HEK293T (cell line): Measurements from ENCODE around the gene CDS2.

Source experiments
- CTCF ChIA-PET: fragments of 350-600 bp; formaldehyde crosslinking; extraction: SDS; loops from one replicate; lab custom pipeline; 2021; ENCODE audit warnings: antibody characterized with exemption, inconsistent platforms; lab: Yijun Ruan, JAX
- POLR2A ChIA-PET: fragments of 350-600 bp; formaldehyde crosslinking; extraction: SDS; loops from one replicate; lab custom pipeline; 2020; ENCODE audit warnings: antibody characterized with exemption, inconsistent platforms; lab: Yijun Ruan, JAX
- DNase-seq: peaks from one replicate; pipeline ENCODE4 v3.0.0; 2012; ENCODE audit warnings: mixed read lengths; ENCODE audit errors: extremely low spot score
- ARNT ChIP-seq: fragments of 450-650 bp; IDR thresholded peaks from 2 replicates; pipeline ENCODE4 v1.6.1; 2017; ENCODE audit warnings: mild to moderate bottlenecking
- BHLHE40 ChIP-seq: fragments of 450-650 bp; IDR thresholded peaks from 2 replicates; pipeline ENCODE4 v1.6.1; 2016; ENCODE audit warnings: mild to moderate bottlenecking, moderate library complexity, borderline replicate concordance
- CTBP1 ChIP-seq: fragments of 450-650 bp; IDR thresholded peaks from 2 replicates; pipeline ENCODE4 v1.6.1; 2016; ENCODE audit warnings: borderline replicate concordance
- ELF4 ChIP-seq: fragments of 450-650 bp; IDR thresholded peaks from 2 replicates; pipeline ENCODE4 v1.6.1; 2017; ENCODE audit warnings: antibody characterized with exemption
- FOXA1 ChIP-seq: fragments of 450-650 bp; IDR thresholded peaks from 2 replicates; pipeline ENCODE4 v1.6.1; 2016; ENCODE audit warnings: mild to moderate bottlenecking
- FOXK2 ChIP-seq: fragments of 450-650 bp; IDR thresholded peaks from 2 replicates; pipeline ENCODE4 v1.6.1; 2016; ENCODE audit warnings: mild to moderate bottlenecking
- FOXM1 ChIP-seq: fragments of 450-650 bp; IDR thresholded peaks from 2 replicates; pipeline ENCODE4 v1.6.1; 2017; ENCODE audit warnings: mild to moderate bottlenecking, borderline replicate concordance
- HDGF ChIP-seq: fragments of 450-650 bp; IDR thresholded peaks from 2 replicates; pipeline ENCODE4 v1.6.1; 2017; ENCODE audit warnings: antibody characterized with exemption, borderline replicate concordance
- L3MBTL2 ChIP-seq: fragments of 450-650 bp; conservative IDR thresholded peaks from 2 replicates; pipeline ENCODE4 v1.6.1; 2016; ENCODE audit warnings: mild to moderate bottlenecking
- LEF1 ChIP-seq: fragments of 450-650 bp; IDR thresholded peaks from 2 replicates; pipeline ENCODE4 v1.6.1; 2017; ENCODE audit warnings: mild to moderate bottlenecking, borderline replicate concordance
- NFRKB ChIP-seq: fragments of 450-650 bp; IDR thresholded peaks from 2 replicates; pipeline ENCODE4 v1.6.1; 2016; ENCODE audit warnings: mild to moderate bottlenecking, moderate library complexity
- PKNOX1 ChIP-seq: fragments of 450-650 bp; IDR thresholded peaks from 2 replicates; pipeline ENCODE4 v1.6.1; 2016
- SP1 ChIP-seq: fragments of 450-650 bp; IDR thresholded peaks from 2 replicates; pipeline ENCODE4 v1.6.1; 2017
- SUZ12 ChIP-seq: fragments of 450-650 bp; IDR thresholded peaks from 2 replicates; pipeline ENCODE4 v1.6.1; 2016; ENCODE audit warnings: mild to moderate bottlenecking
- TARDBP ChIP-seq: fragments of 450-650 bp; IDR thresholded peaks from 2 replicates; pipeline ENCODE4 v1.6.1; 2016
- ZNF384 ChIP-seq: fragments of 450-650 bp; IDR thresholded peaks from 2 replicates; pipeline ENCODE4 v1.6.1; 2016

Gene CDS2

GRCh38 chr20:5192570-5193431 lies 66.0 kb downstream of the CDS2 start:
- DNase-seq: no peak
- POLR2A ChIA-PET: interaction anchor here (1.0 to 2.1 kb wide), 3 partner anchors 66 to 76 kb away, joined by 3 to 20 read pairs (median 14); partner anchors contain the start of genes CDS2 and PCNA
- CTCF ChIA-PET: interaction anchor here (0.7 to 1.4 kb wide), 5 partner anchors 62 to 125 kb away, joined by 3 to 25 read pairs (median 4); partner anchors contain the start of genes CDS2 and PCNA
- TF ChIP-seq FOXK2: no peak
- TF ChIP-seq L3MBTL2: no peak
- TF ChIP-seq FOXM1: no peak
- no peak for TF ChIP-seq SUZ12
- TF ChIP-seq HDGF: no peak
- no peak for TF ChIP-seq ZNF384
- TF ChIP-seq PKNOX1: no peak
- TF ChIP-seq SP1: no peak
- no peak for TF ChIP-seq ELF4
- no peak for TF ChIP-seq NFRKB
- no peak for TF ChIP-seq ARNT

- TF ChIP-seq ZNF384 (no peak), NFRKB (no peak), ARNT (no peak), FOXK2 (no peak), HDGF (no peak), SUZ12 (no peak), PKNOX1 (no peak), L3MBTL2 (no peak), ELF4 (no peak), BHLHE40 (no peak), SP1 (no peak), TARDBP (no peak)
- POLR2A ChIA-PET: interaction anchor here (1.1 kb wide), 1 partner anchor 76 kb away, joined by 3 read pairs; the partner anchor contains the start of gene PCNA
- no peak for DNase-seq
- CTCF ChIA-PET: interaction anchor here (0.6 kb wide), 1 partner anchor 436 kb away, joined by 3 read pairs; no protein-coding TSS in a partner anchor
These were observed 68.8 kb downstream of the CDS2 start for GRCh38 chr20:5195655-5196054.

- TF ChIP-seq ARNT (no peak), TARDBP (no peak), HDGF (no peak), FOXM1 (no peak), ZNF384 (no peak), CTBP1 (no peak)
- CTCF ChIA-PET: no interaction called here
- DNase-seq: no peak
- POLR2A ChIA-PET: no interaction called here
These were observed 69.3 kb downstream of the CDS2 start for GRCh38 chr20:5196149-5196548.

- TF ChIP-seq FOXA1 (no peak), HDGF (no peak), LEF1 (no peak), L3MBTL2 (no peak), ZNF384 (no peak)
- DNase-seq: no peak
- ChIA-PET POLR2A (no interaction called here), CTCF (no interaction called here)
These were observed 70.5 kb downstream of the CDS2 start for GRCh38 chr20:5197270-5197827.

- TF ChIP-seq FOXK2 (no peak), HDGF (no peak), L3MBTL2 (no peak), LEF1 (no peak), ELF4 (no peak), SUZ12 (no peak), ZNF384 (no peak), NFRKB (no peak), FOXM1 (no peak), ARNT (no peak), CTBP1 (no peak), BHLHE40 (no peak), FOXA1 (no peak), PKNOX1 (no peak)
- no peak for DNase-seq
- ChIA-PET POLR2A (no interaction called here), CTCF (no interaction called here)
These were observed 71.2 kb downstream of the CDS2 start for GRCh38 chr20:5197847-5198650.

- CTCF ChIA-PET: no interaction called here
- no peak for TF ChIP-seq FOXA1
- no peak for TF ChIP-seq FOXK2
- no peak for TF ChIP-seq ZNF384
- no peak for TF ChIP-seq LEF1
- no peak for TF ChIP-seq SUZ12
- no peak for TF ChIP-seq FOXM1
- TF ChIP-seq PKNOX1: no peak
- no peak for TF ChIP-seq CTBP1
- TF ChIP-seq ELF4: no peak
- no peak for TF ChIP-seq ARNT
- no peak for TF ChIP-seq BHLHE40
- TF ChIP-seq NFRKB: no peak
- no peak for TF ChIP-seq L3MBTL2
- no peak for TF ChIP-seq SP1
- TF ChIP-seq HDGF: no peak
- no peak for TF ChIP-seq TARDBP
- POLR2A ChIA-PET: no interaction called here
- DNase-seq: no peak
These were observed 71.8 kb downstream of the CDS2 start for GRCh38 chr20:5198651-5198924.
